ENCODE data around the gene ABLIM2.

The ABLIM2 gene

GRCh38 chr4:8158710-8159536 is at the start of gene ABLIM2:
Gene ABLIM2, minus strand, starts transcription at chr4:8158813. Its CDS starts 124 bp downstream, at chr4:8158689.
- peaks cover 13% of the 10 kb centered on the region for H3K27me3 ChIP-seq (ENCODE audit: insufficient read depth, poor library complexity, severe bottlenecking)
- TF ChIP-seq CTCF (IDR thresholded peaks at IDR 0.05; ENCODE audit: poor library complexity, severe bottlenecking) = no peak
- DNase-seq (ENCODE audit: low spot score) (peak; percentile 95), ATAC-seq (ENCODE audit: low read depth) (peak; percentile 94)
- H3K4me3 ChIP-seq (ENCODE audit: severe bottlenecking) = peak within 1 kb of the TSS; percentile 41
- H3K9me3 ChIP-seq (ENCODE audit: severe bottlenecking) = no peaks in the 10 kb centered on the region
- H3K4me1 ChIP-seq (ENCODE audit: insufficient read depth, poor library complexity, severe bottlenecking) = no peaks in the 10 kb centered on the region
- no peak within 1 kb of the TSS for H3K27ac ChIP-seq (ENCODE audit: poor library complexity, severe bottlenecking)
- no peaks in the 10 kb centered on the region for H3K36me3 ChIP-seq (ENCODE audit: low read depth)

- TF ChIP-seq CTCF (IDR thresholded peaks at IDR 0.05; ENCODE audit: poor library complexity, severe bottlenecking) = no peak
- no peaks in the 10 kb centered on the region for H3K27me3 ChIP-seq (ENCODE audit: insufficient read depth, poor library complexity, severe bottlenecking)
- peak overlapping the region; percentile 88 for H3K27ac ChIP-seq (ENCODE audit: poor library complexity, severe bottlenecking)
- peaks cover 25% of the 10 kb centered on the region for H3K4me1 ChIP-seq (ENCODE audit: insufficient read depth, poor library complexity, severe bottlenecking)
- DNase-seq (ENCODE audit: low spot score) (no peak), ATAC-seq (ENCODE audit: low read depth) (no peak)
- no peaks in the 10 kb centered on the region for H3K9me3 ChIP-seq (ENCODE audit: severe bottlenecking)
- H3K36me3 ChIP-seq (ENCODE audit: low read depth) = peaks cover 78% of the 10 kb centered on the region
- H3K4me3 ChIP-seq (ENCODE audit: severe bottlenecking) = no peak overlapping the region
Observed at GRCh38 chr4:8207314-8207713, 48.7 kb upstream of the ABLIM2 start.

GRCh38 chr4:8205749-8206611 is 47.4 kb upstream of the ABLIM2 start:
- H3K9me3 ChIP-seq (ENCODE audit: severe bottlenecking) = no peaks in the 10 kb centered on the region
- H3K27me3 ChIP-seq (ENCODE audit: insufficient read depth, poor library complexity, severe bottlenecking) = no peaks in the 10 kb centered on the region
- ATAC-seq (ENCODE audit: low read depth) (peak; percentile 82), DNase-seq (ENCODE audit: low spot score) (peak; percentile 94)
- H3K4me3 ChIP-seq (ENCODE audit: severe bottlenecking) = no peak overlapping the region
- H3K4me1 ChIP-seq (ENCODE audit: insufficient read depth, poor library complexity, severe bottlenecking) = peaks cover 38% of the 10 kb centered on the region
- no peak for TF ChIP-seq CTCF (IDR thresholded peaks at IDR 0.05; ENCODE audit: poor library complexity, severe bottlenecking)
- peak overlapping the region; percentile 88 for H3K27ac ChIP-seq (ENCODE audit: poor library complexity, severe bottlenecking)
- H3K36me3 ChIP-seq (ENCODE audit: low read depth) = peaks cover 82% of the 10 kb centered on the region

GRCh38 chr4:8205241-8205707 is 46.7 kb upstream of the ABLIM2 start:
- no peak for TF ChIP-seq CTCF (IDR thresholded peaks at IDR 0.05; ENCODE audit: poor library complexity, severe bottlenecking)
- Histone ChIP-seq H3K36me3 (ENCODE audit: low read depth) (peaks cover 87% of the 10 kb centered on the region), H3K27ac (ENCODE audit: poor library complexity, severe bottlenecking) (peak overlapping the region; percentile 88), H3K4me3 (ENCODE audit: severe bottlenecking) (no peak overlapping the region), H3K27me3 (ENCODE audit: insufficient read depth, poor library complexity, severe bottlenecking) (no peaks in the 10 kb centered on the region), H3K4me1 (ENCODE audit: insufficient read depth, poor library complexity, severe bottlenecking) (peaks cover 38% of the 10 kb centered on the region), H3K9me3 (ENCODE audit: severe bottlenecking) (no peaks in the 10 kb centered on the region)
- peak; percentile 1; the same call in 1 of the 3 replicates for ATAC-seq (ENCODE audit: low read depth)
- DNase-seq (ENCODE audit: low spot score) = no peak
